ENCODE results near the gene RPS6KC1. TPM values are rescaled to one million over a fixed set of nuclear protein-coding genes. Genes with fewer than 3 reads are reported as not detected.
"Not testable (repeated sequence)": the region's sequence is repeated elsewhere in the genome, so short reads cannot be mapped to it uniquely, and the experiment has no call there.

Gene RPS6KC1
- total RNA-seq = 15.6 TPM

GRCh38 chr1:213051127-213051880 lies at the start of gene RPS6KC1:
RPS6KC1 (plus strand) TSS chr1:213051241; CDS start chr1:213051405, 164 bp downstream.
- DNase-seq (ENCODE audit: low read depth in 2 of 3, low spot score in 2 of 3) = peak; percentile 53 to 91 (median 88)

GRCh38 chr1:213003256-213003655 lies 47.8 kb upstream of the RPS6KC1 start:
- DNase-seq (ENCODE audit: low read depth in 2 of 3, low spot score in 2 of 3) = no peak

GRCh38 chr1:213008564-213008963 lies 42.5 kb upstream of the RPS6KC1 start:
- peak in 1 of 3 donors; percentile 26 for DNase-seq (ENCODE audit: low read depth in 2 of 3, low spot score in 2 of 3)

GRCh38 chr1:213014642-213015041 lies 36.4 kb upstream of the RPS6KC1 start:
- peak in 1 of 3 donors; percentile 5 for DNase-seq (ENCODE audit: low read depth in 2 of 3, low spot score in 2 of 3)

GRCh38 chr1:213015099-213016050 lies 35.7 kb upstream of the RPS6KC1 start, which contains the start of gene ANGEL2:
ANGEL2 (minus strand) TSS chr1:213015867; CDS start chr1:213015671, 196 bp downstream.
- peak; percentile 91 to 99 (median 98) for DNase-seq (ENCODE audit: low read depth in 2 of 3, low spot score in 2 of 3)

- DNase-seq (ENCODE audit: low read depth in 2 of 3, low spot score in 2 of 3) = no peak
Observed at GRCh38 chr1:213017447-213018273, 33.4 kb upstream of the RPS6KC1 start.

GRCh38 chr1:213019450-213019849 lies 31.6 kb upstream of the RPS6KC1 start:
- no peak for DNase-seq (ENCODE audit: low read depth in 2 of 3, low spot score in 2 of 3)

- DNase-seq (ENCODE audit: low read depth in 2 of 3, low spot score in 2 of 3) = no peak
Observed at GRCh38 chr1:213020016-213020415, 31.0 kb upstream of the RPS6KC1 start.

GRCh38 chr1:213027024-213027423 lies 24.0 kb upstream of the RPS6KC1 start:
- DNase-seq (ENCODE audit: low read depth in 2 of 3, low spot score in 2 of 3) = not testable (repeated sequence)

- DNase-seq (ENCODE audit: low read depth in 2 of 3, low spot score in 2 of 3) = no peak
Observed at GRCh38 chr1:213032651-213033050, 18.4 kb upstream of the RPS6KC1 start.

- no peak for DNase-seq (ENCODE audit: low read depth in 2 of 3, low spot score in 2 of 3)
Observed at GRCh38 chr1:213034713-213035112, 16.3 kb upstream of the RPS6KC1 start.

GRCh38 chr1:213035573-213035972 lies 15.5 kb upstream of the RPS6KC1 start:
- no peak for DNase-seq (ENCODE audit: low read depth in 2 of 3, low spot score in 2 of 3)

- peak in 2 of 3 donors; percentile 24 to 50 for DNase-seq (ENCODE audit: low read depth in 2 of 3, low spot score in 2 of 3)
Observed at GRCh38 chr1:213041443-213041842, 9.6 kb upstream of the RPS6KC1 start.

GRCh38 chr1:213045321-213046226 lies 5.5 kb upstream of the RPS6KC1 start:
- DNase-seq (ENCODE audit: low read depth in 2 of 3, low spot score in 2 of 3) = not testable (repeated sequence)

GRCh38 chr1:213049232-213049631 lies 1.8 kb upstream of the RPS6KC1 start:
- no peak for DNase-seq (ENCODE audit: low read depth in 2 of 3, low spot score in 2 of 3)

- no peak for DNase-seq (ENCODE audit: low read depth in 2 of 3, low spot score in 2 of 3)
Observed at GRCh38 chr1:213050745-213051126, 305 bp upstream of the RPS6KC1 start.

GRCh38 chr1:213051881-213052202 lies 801 bp downstream of the RPS6KC1 start:
- no peak for DNase-seq (ENCODE audit: low read depth in 2 of 3, low spot score in 2 of 3)

- DNase-seq (ENCODE audit: low read depth in 2 of 3, low spot score in 2 of 3) = no peak
Observed at GRCh38 chr1:213053455-213053854, 2.4 kb downstream of the RPS6KC1 start.

- DNase-seq (ENCODE audit: low read depth in 2 of 3, low spot score in 2 of 3) = no peak
Observed at GRCh38 chr1:213054142-213054541, 3.1 kb downstream of the RPS6KC1 start.
